Endothelial cell of umbilical vein (primary cell): ENCODE results near the gene GRK1. TPM values are rescaled to one million over a fixed set of nuclear protein-coding genes. Genes with fewer than 3 reads are reported as not detected.

Experiments used
- BruUV-seq: library from RNA; stranded (reverse); fragments of 400-500 nt; replicated peaks from 2 replicates; lab custom pipeline; 2021; lab: Mats Ljungman, UMichigan
- CTCF ChIA-PET: fragments of 300-600, 350-600 bp; sonication (Branson Sonifier 250); formaldehyde crosslinking; loops from one replicate; lab custom pipeline; 2021; ENCODE audit warnings: antibody characterized with exemption, inconsistent platforms; lab: Charles Lee
- POLR2A ChIA-PET: fragments of 300-600, 350-600 bp; sonication (Branson Sonifier 250); formaldehyde crosslinking; loops from one replicate; lab custom pipeline; 2021; ENCODE audit warnings: antibody characterized with exemption, inconsistent platforms; lab: Charles Lee
- DNase-seq: peaks from one replicate; pipeline ENCODE4 v3.0.0-alpha.2; 2011; ENCODE audit warnings: low read depth, low spot score
- FAIRE-seq: peaks from 2 replicates; lab custom pipeline; 2011; peaks lifted over from hg19 to GRCh38; lab: Jason Lieb, UNC
- H2AFZ ChIP-seq: 2 replicates; pipeline ENCODE4 v1.6.0; 2012; ENCODE audit warnings: low read depth, low read length, control low read depth, inconsistent platforms
- H3K27ac ChIP-seq: 2 replicates; pipeline ENCODE4 v1.5.1; 2011; ENCODE audit warnings: low read depth, mild to moderate bottlenecking, control low read depth, low read length, moderate library complexity; ENCODE audit not compliant: insufficient read depth
- H3K27me3 ChIP-seq, 2 experiments: 2 replicates each; pipeline versions ENCODE4 v1.6.0 to v1.6.1; 2011; ENCODE audit warnings: low read length in 2 of 2, mixed read lengths in 1 of 2; ENCODE audit not compliant: control insufficient read depth in 2 of 2, insufficient read depth in 2 of 2
- H3K36me3 ChIP-seq, 2 experiments: 2 replicates in 1 of 2; 3 replicates in 1 of 2; pipeline ENCODE4 v1.5.1; 2011; ENCODE audit warnings: low read length in 2 of 2, mild to moderate bottlenecking in 1 of 2, moderate library complexity in 1 of 2; ENCODE audit not compliant: control insufficient read depth in 2 of 2, insufficient read depth in 2 of 2; ENCODE audit errors: extremely low read depth in 1 of 2
- H3K4me1 ChIP-seq: 3 replicates; pipeline ENCODE4 v1.5.1; 2011; ENCODE audit warnings: mild to moderate bottlenecking, low read length; ENCODE audit not compliant: control insufficient read depth, insufficient read depth; ENCODE audit errors: extremely low read depth
- H3K4me2 ChIP-seq: 2 replicates; pipeline ENCODE4 v1.6.1; 2011; ENCODE audit warnings: low read length, control low read depth, mixed read lengths; ENCODE audit not compliant: insufficient read depth
- H3K4me3 ChIP-seq, 3 experiments: fragments of 200-600 bp in 1 of 3; sonication (generic), shearing (Covaris generic) in 1 of 3; replicated peaks in 1 of 3; 2 replicates each; pipeline ENCODE4 v1.5.1; 2011 to 2016; ENCODE audit warnings: control low read depth in 3 of 3, low read length in 3 of 3, mild to moderate bottlenecking in 2 of 3, inconsistent platforms in 1 of 3, low read depth in 1 of 3, moderate library complexity in 1 of 3; ENCODE audit not compliant: insufficient read depth in 1 of 3
- H3K79me2 ChIP-seq: 2 replicates; pipeline ENCODE4 v1.6.0; 2012; ENCODE audit warnings: low read length, inconsistent platforms; ENCODE audit not compliant: control insufficient read depth, insufficient read depth
- H3K9ac ChIP-seq: replicated peaks from 2 replicates; pipeline ENCODE3; 2011; ENCODE audit warnings: low read length, control low read depth; ENCODE audit not compliant: insufficient read depth; ENCODE audit errors: extremely low read depth
- H3K9me1 ChIP-seq: replicated peaks from 3 replicates; pipeline ENCODE4 v1.6.0; 2011; ENCODE audit warnings: mild to moderate bottlenecking, low read length; ENCODE audit not compliant: control insufficient read depth, insufficient read depth; ENCODE audit errors: extremely low read depth
- H3K9me3 ChIP-seq: replicated peaks from 2 replicates; pipeline ENCODE4 v1.5.1; 2012; ENCODE audit warnings: low read length, inconsistent platforms; ENCODE audit not compliant: control insufficient read depth, insufficient read depth
- H4K20me1 ChIP-seq: replicated peaks from 2 replicates; pipeline ENCODE3; 2011; ENCODE audit warnings: mild to moderate bottlenecking, low read length; ENCODE audit not compliant: control insufficient read depth, insufficient read depth; ENCODE audit errors: extremely low read depth
- CTCF ChIP-seq, 2 donors: IDR thresholded peaks; 1 replicate in 1 of 2; 2 replicates in 1 of 2; pipeline ENCODE4 v1.5.1; 2011; ENCODE audit warnings: low read length in 2 of 2, mild to moderate bottlenecking in 2 of 2, moderate library complexity in 2 of 2, control low read depth in 1 of 2, inconsistent platforms in 1 of 2, low read depth in 1 of 2; ENCODE audit not compliant: insufficient read depth in 1 of 2; ENCODE audit errors: extremely low read depth in 1 of 2
- FOS ChIP-seq: IDR thresholded peaks from 2 replicates; pipeline ENCODE4 v1.6.1; 2011; ENCODE audit warnings: mild to moderate bottlenecking, low read length, moderate library complexity, borderline replicate concordance; ENCODE audit not compliant: insufficient read depth
- GATA2 ChIP-seq: IDR thresholded peaks from 2 replicates; pipeline ENCODE4 v1.7.0; 2011; ENCODE audit warnings: low read depth, mild to moderate bottlenecking, moderate library complexity, mixed read lengths, low read length; ENCODE audit not compliant: insufficient read length, insufficient read depth
- JUN ChIP-seq: IDR thresholded peaks from 2 replicates; pipeline ENCODE4 v1.6.1; 2011; ENCODE audit warnings: borderline replicate concordance, low read depth; ENCODE audit not compliant: insufficient read length, insufficient read depth
- MAX ChIP-seq: IDR thresholded peaks from 2 replicates; pipeline ENCODE4 v1.6.1; 2011; ENCODE audit not compliant: insufficient read depth, insufficient read length
- POLR2AphosphoS5 ChIP-seq: IDR thresholded peaks from 2 replicates; pipeline ENCODE4 v1.6.1; 2012; ENCODE audit warnings: low read depth, mild to moderate bottlenecking, control low read depth, low read length, moderate library complexity; ENCODE audit not compliant: insufficient read depth
- dilution Hi-C: fragments of 300-500 bp; cut with MboI; formaldehyde crosslinking; loops from one replicate; pipeline ENCODE4 v1.15.0; 2019; ENCODE audit warnings: low sequenced_read_pairs; ENCODE audit not compliant: extremely low pct_ligation_motif_present
- intact Hi-C: fragments of 100-400 bp; cut with micrococcal nuclease; formaldehyde crosslinking; loops from one replicate; pipeline ENCODE4 v1.10.0; 2022
- polyA plus RNA-seq, 4 experiments: library from polyadenylated mRNA; depleted of rRNA in 3 of 4; stranded (reverse) in 3 of 4; unstranded in 1 of 4; fragments of >200 nt; gene quantifications; 2 replicates each; pipeline versions ENCODE4 v1.2.1 to v1.2.3, GENCODE V29; 2011 to 2012; ENCODE audit warnings: missing spikeins in 1 of 4
- total RNA-seq: library from RNA; stranded (reverse); gene quantifications from 2 replicates; pipeline ENCODE4 v1.2.3, GENCODE V29; 2021

GRK1 gene
- total and polyA plus RNA-seq, 2 donors (not counting 3 experiments of a cell fraction or from before 2014, with no cell fraction given): not detected

DNA sequence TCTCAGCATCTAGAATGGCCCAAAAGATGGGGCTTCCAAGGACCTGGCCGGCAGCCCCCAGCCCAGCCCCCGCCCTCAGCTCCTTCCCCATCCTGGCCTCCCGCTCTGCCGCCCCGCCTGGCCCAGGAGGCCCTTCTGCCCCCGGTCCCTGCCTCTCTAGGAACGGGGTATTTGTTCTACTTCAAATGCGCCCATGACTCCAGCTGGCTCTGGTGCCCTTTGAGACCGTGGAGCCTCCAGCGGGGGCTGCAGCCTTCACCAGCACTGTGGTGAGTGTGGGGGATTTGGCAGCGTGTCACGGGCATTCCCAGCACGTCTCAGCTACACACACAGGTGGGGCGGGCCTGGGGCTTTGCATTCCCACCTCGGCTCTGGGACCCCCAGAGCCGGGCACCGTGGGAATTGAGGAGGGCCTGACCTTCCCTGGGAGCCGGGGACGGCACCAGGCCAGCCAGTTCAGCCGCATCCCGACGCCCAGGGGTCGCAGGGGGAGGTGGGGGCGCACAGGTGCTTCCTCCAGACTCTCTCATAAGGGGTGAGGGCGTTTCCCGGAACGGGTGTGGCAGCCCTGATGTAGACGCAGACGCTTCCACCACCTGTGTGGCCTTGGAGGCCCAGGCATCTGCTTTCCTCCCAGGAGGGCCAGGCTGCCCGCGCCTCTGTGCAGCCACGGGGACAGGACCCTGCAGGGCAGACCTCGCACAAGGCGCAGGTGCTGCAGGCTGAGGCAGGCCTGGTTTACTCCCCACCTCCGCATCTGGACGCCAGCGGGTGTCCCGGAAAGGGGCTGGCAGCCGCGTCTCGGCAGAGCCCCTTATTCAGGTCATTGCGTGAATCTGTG is 10.0 kb upstream of the GRK1 start:
- no peaks in the 10 kb centered on the region for H3K79me2 ChIP-seq
- H3K27ac ChIP-seq: no peak overlapping the region
- intact Hi-C loops (no loop called here), dilution Hi-C loops (no loop called here)
- no peaks in the 10 kb centered on the region for H3K9me3 ChIP-seq
- DNase-seq (no peak), FAIRE-seq (no peak)
- no peaks in the 10 kb centered on the region for H3K4me1 ChIP-seq
- peaks cover 0 to 8% of the 10 kb centered on the region in 2 experiments for H3K27me3 ChIP-seq
- H3K36me3 ChIP-seq: no peaks in the 10 kb centered on the region
- no peaks in the 10 kb centered on the region for H3K9me1 ChIP-seq
- TF ChIP-seq POLR2AphosphoS5 (no peak), GATA2 (no peak), MAX (no peak), JUN (no peak), CTCF (IDR thresholded peaks at IDR 0.05; ENCODE audit: extremely low read depth in 1 of 2, insufficient read depth in 1 of 2, low read depth in 1 of 2, low read length in 2 of 2) (no peak), FOS (no peak)
- H3K4me2 ChIP-seq: no peak overlapping the region
- H3K4me3 ChIP-seq: no peak overlapping the region
- H2AFZ ChIP-seq: no peak overlapping the region
- ChIA-PET POLR2A (no interaction called here), CTCF (no interaction called here)
- no TSS peak for BruUV-seq
- H4K20me1 ChIP-seq: no peaks in the 10 kb centered on the region
- H3K9ac ChIP-seq: no peak overlapping the region
